Stimulated activated CD8-positive, alpha-beta memory T cell treated with anti-CD3 and anti-CD28 coated beads, Interleukin-12 subunit alpha, Interleukin-12 subunit beta, amount 100 ng/mL, for 1 hour (primary cell): ENCODE results near the gene SLC1A4.
A peak's percentile ranks its signal among the peaks of the same experiment; 100 is the strongest.

Source experiments
- DNase-seq: peaks from one replicate; pipeline ENCODE4 v3.0.0-alpha.2; 2020; ENCODE audit warnings: low read depth

SLC1A4 gene

GRCh38 chr2:65054749-65055421 is 65.7 kb downstream of the SLC1A4 start:
- DNase-seq, result no peak

GRCh38 chr2:65055422-65056214 is 66.4 kb downstream of the SLC1A4 start:
- peak; percentile 36 for DNase-seq

GRCh38 chr2:65056215-65057053 is 67.2 kb downstream of the SLC1A4 start, which contains the start of gene CEP68:
Gene CEP68, plus strand, starts transcription at chr2:65056416. Its CDS starts 13,029 bp downstream, at chr2:65069445.
- DNase-seq, result peak; percentile 92

GRCh38 chr2:65057054-65057375 is 67.8 kb downstream of the SLC1A4 start:
- no peak for DNase-seq

- peak; percentile 28 for DNase-seq
Observed at GRCh38 chr2:65057391-65058052, 68.3 kb downstream of the SLC1A4 start.

GRCh38 chr2:65059071-65059470 is 69.9 kb downstream of the SLC1A4 start:
- no peak for DNase-seq

GRCh38 chr2:65061146-65061909 is 72.1 kb downstream of the SLC1A4 start:
- DNase-seq, result no peak

GRCh38 chr2:65061910-65062339 is 72.7 kb downstream of the SLC1A4 start:
- no peak for DNase-seq

- no peak for DNase-seq
Observed at GRCh38 chr2:65062843-65063825, 73.9 kb downstream of the SLC1A4 start.

GRCh38 chr2:65064728-65065552 is 75.7 kb downstream of the SLC1A4 start:
- DNase-seq, result no peak

- no peak for DNase-seq
Observed at GRCh38 chr2:65067806-65068553, 78.8 kb downstream of the SLC1A4 start.

GRCh38 chr2:65069439-65069824 is 80.2 kb downstream of the SLC1A4 start:
- DNase-seq, result no peak

- no peak for DNase-seq
Observed at GRCh38 chr2:65070172-65070830, 81.1 kb downstream of the SLC1A4 start.

- no peak for DNase-seq
Observed at GRCh38 chr2:65070856-65071255, 81.7 kb downstream of the SLC1A4 start.

- no peak for DNase-seq
Observed at GRCh38 chr2:65071499-65072180, 82.4 kb downstream of the SLC1A4 start.

- DNase-seq, result no peak
Observed at GRCh38 chr2:65072181-65072970, 83.2 kb downstream of the SLC1A4 start.
